ENCODE data around the gene RBPJL.
A peak's percentile ranks its signal among the peaks of the same experiment; 100 is the strongest.

Gene RBPJL

DNA sequence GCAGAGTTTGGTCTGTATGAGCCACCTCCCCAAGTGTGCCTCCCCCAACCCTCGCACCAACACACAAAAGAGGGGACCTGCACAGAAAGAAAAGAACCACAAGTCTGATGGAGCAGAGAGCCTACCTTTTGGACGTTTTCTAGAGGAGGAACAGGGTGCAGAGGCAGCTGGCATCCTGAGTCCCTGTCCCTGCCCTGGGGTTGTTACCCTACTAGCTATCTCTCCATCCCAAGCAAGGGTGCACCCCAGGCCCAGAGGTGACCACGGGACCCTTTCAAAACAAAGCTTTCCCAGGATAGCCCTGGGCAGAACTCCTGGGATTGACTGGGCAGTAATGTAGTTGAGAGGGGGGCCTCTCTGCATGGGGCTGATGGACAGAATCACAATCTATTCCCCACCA, 11.2 kb downstream of the RBPJL start:
- no peak for DNase-seq (ENCODE audit: low spot score)

GRCh38 chr20:45318386-45318939, 11.8 kb downstream of the RBPJL start:
- no peak for DNase-seq (ENCODE audit: low spot score)

- DNase-seq (ENCODE audit: low spot score), result no peak
Observed at GRCh38 chr20:45318948-45319347, 12.3 kb downstream of the RBPJL start.

- no peak for DNase-seq (ENCODE audit: low spot score)
Observed at GRCh38 chr20:45320948-45321595, 14.4 kb downstream of the RBPJL start.

DNA sequence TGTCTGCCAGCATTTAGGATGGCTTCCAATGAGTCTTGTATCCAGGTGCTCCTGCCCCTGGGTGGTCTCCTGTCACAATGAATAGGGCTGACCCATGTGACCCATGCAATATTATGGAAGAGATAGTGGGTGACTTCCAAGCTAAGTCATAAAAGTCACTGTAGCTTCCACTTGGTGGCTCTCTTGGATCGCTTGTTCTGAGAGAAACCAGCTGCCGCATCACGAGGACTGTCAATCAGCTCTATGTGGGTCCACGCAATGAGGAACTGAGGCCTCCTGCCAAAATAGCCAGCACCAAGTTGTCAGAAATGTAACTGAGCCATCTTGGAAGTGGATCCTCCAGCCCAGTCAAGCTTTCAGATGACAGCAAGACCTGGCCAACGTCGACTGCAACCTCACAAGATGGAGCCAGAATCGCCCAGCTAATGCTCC, 16.3 kb downstream of the RBPJL start:
- peak; percentile 43 for DNase-seq (ENCODE audit: low spot score)

DNA sequence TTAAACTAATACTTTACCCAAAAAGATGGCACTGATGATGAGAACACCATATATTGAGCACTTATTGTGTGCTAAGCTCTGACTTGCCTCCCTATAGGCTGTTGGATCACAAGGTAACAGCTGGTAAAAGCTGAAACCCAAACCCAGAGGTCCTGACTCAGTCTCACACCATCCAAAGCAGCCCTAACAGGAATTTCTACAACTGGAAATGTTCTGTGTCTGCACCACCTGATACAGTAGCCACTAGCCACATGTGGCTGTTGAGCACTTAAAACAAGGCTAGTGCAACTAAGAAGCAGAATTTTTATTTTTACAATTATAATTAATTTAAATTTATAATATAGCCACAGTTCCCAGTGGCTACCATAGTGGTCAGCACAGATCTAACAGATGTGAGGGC, 17.1 kb downstream of the RBPJL start:
- no peak for DNase-seq (ENCODE audit: low spot score)

GRCh38 chr20:45325371-45325770, 18.7 kb downstream of the RBPJL start:
- DNase-seq (ENCODE audit: low spot score), result no peak

DNA sequence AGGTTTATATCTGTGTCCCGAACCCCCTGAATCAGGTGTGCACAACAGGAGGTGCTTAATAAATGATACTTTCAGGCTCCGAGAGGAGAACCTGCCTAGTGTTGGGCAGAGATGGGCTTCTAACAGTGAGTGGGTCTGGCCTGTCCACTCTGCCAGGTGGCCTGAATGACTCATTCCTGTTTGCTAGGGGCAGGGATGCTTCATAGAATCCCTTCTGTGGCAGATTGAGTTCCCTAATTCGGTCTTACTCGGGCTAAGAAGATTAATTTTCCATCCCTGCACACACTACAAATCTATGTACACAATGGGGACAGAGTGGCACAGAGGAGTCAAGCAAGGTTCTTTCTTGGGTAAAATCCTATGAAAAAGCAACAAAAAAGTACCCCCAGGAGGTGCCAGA, 21.8 kb downstream of the RBPJL start:
- no peak for DNase-seq (ENCODE audit: low spot score)

DNA sequence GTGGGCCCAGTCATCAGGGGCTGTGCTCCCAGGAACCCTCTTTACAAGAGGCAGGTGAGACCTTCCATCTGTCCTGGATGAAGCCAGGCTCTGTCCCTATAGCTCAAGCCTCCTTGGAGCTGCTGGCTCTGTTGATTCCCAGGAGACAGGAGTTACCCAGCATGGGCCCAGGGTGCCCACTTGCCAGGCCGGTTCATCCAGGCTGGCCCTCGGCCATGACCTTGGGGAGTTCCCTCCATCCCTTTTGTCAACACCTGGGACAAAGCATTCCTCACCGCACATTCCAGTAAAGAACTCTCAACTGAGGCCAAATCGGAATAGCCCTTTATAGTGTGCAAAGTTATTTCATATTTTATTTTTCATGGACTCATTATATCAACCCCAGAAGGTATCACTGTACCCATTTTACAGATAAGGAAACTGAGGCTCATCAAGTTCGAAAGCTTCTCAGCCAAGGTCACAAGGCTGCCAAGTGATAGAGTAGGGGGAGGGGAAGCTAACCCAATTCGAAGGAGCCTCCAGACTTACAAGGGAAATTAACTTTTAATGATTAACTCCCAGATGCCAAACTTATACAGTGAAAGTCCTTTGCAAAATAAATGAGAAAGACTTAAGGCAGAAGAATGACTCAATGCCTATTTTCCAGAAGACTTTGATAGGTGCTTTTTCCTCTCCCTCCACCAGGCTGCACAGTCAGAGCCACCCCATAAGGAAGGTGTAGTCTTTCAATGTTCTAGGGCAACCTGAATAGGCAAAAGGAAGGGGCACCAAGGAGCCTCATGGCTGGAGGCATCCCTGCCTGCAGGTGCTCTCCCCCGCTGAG, 23.1 kb downstream of the RBPJL start:
- no peak for DNase-seq (ENCODE audit: low spot score)

DNA sequence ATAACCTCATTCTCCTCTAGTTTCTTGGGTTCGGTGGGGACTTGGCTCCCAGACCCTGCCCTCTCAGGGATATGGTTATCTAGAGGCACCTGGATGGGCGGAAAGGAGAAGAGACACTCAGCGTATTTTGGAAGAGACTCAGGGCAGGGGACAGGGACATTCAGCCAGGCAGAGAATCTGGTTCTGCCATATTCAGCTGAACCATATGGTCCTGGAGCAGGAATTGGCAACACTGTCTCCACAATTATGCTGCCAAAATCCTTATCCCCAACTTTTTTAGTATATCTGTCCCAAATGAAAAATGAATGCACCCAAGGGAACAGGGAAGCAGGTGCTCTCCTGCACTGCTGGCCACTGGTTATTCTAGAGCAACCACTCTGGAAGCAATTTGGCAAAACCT, 23.8 kb downstream of the RBPJL start:
- DNase-seq (ENCODE audit: low spot score), result no peak

- peak; percentile 6 for DNase-seq (ENCODE audit: low spot score)
Observed at GRCh38 chr20:45336530-45337366, 30.1 kb downstream of the RBPJL start.

DNA sequence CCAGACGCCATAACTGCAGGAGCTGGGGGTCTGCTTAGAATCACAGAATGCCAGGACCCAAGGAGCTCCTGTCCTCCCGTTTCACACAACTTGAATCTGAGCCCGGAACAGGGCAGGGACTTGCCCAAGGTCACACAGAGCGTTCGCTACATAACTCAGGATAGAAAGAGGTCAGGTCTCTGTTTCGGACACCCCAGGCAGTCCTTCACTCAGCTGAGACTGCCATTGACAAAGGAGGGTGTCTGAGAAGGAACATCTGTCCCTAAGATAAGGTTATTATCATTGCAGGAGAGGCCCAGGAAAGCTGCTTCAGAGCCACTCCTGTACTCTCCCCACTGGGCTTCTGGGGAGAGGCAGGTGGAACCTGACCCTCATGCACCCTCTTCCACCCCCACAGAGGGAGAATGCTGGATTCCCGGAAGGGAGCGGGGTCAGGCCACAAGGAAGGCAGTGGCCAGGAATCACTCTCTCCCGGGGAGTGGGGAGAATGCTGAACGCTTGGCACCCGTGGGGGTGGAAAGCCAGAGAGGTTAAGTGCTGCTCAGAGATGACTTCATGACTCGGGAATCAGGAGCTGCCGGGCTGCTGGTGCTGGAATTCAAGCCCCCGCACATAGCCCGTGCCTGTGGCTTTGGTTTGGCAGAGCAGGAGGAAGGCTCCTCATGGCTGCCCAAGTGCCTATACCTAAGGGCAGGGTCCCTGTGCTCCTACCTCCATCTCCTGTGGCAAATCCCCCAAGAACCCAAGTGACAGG, 30.9 kb downstream of the RBPJL start:
- DNase-seq (ENCODE audit: low spot score), result peak; percentile 22

- no peak for DNase-seq (ENCODE audit: low spot score)
Observed at GRCh38 chr20:45338121-45339030, 31.7 kb downstream of the RBPJL start.

- peak; percentile 24 for DNase-seq (ENCODE audit: low spot score)
Observed at GRCh38 chr20:45339084-45339483, 32.4 kb downstream of the RBPJL start.

- no peak for DNase-seq (ENCODE audit: low spot score)
Observed at GRCh38 chr20:45339799-45340198, 33.2 kb downstream of the RBPJL start.

- no peak for DNase-seq (ENCODE audit: low spot score)
Observed at GRCh38 chr20:45340236-45340847, 33.7 kb downstream of the RBPJL start.

GRCh38 chr20:45340951-45341350, 34.3 kb downstream of the RBPJL start:
- DNase-seq (ENCODE audit: low spot score), result no peak

- DNase-seq (ENCODE audit: low spot score), result no peak
Observed at GRCh38 chr20:45341579-45341938, 34.9 kb downstream of the RBPJL start.

DNA sequence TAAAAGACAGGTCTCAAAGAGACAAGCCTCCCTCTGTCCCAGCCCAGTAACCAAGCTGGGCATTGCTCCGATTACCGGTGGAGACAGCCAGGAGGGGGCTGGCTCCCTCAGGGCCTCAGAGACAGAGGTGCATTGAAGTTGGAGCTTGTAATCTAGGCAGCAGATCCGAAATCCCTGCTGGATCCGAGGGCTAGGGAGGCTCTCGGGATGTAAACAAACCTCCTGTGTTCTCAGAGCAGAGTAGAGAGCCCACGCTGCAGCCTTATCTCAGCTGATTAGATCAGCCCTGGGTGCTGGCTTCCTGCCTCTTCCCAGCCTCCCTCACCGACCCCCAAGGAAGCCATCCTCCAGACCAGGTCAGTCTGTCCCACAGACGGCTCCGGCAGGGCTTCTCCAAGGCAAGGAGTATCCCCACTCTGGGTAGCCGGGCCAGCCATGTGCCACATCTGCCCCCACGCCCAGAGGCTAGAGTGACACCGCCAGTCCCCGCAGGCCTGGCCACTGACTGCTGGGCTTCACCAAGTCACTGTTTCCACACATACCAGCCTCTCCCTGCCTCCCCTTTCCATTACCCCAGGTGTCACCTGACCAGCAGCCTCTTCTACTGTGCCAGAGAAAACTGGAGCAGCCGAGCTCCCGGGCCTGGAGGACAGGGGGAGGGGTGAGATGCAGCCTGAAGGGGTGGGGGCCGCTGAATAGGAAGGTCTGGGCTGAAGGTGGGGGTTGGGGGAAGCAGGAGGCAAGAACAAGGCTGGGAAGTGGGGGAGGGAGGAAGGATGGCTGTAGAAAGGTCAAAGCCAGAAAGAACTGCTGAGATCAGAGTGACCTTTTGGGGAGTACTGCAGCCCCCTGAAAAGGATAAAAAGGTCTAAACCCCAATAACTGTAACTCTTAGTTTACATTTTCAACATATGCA, 35.6 kb downstream of the RBPJL start:
- no peak for DNase-seq (ENCODE audit: low spot score)
